HEK293T (cell line): Measurements from ENCODE around the gene SH3RF2.

ENCODE experiments used
- BHLHE40 ChIP-seq: fragments of 450-650 bp; IDR thresholded peaks from 2 replicates; pipeline ENCODE4 v1.6.1; 2016; ENCODE audit warnings: mild to moderate bottlenecking, moderate library complexity, borderline replicate concordance
- CTBP1 ChIP-seq: fragments of 450-650 bp; IDR thresholded peaks from 2 replicates; pipeline ENCODE4 v1.6.1; 2016; ENCODE audit warnings: borderline replicate concordance
- FOXA1 ChIP-seq: fragments of 450-650 bp; IDR thresholded peaks from 2 replicates; pipeline ENCODE4 v1.6.1; 2016; ENCODE audit warnings: mild to moderate bottlenecking
- LEF1 ChIP-seq: fragments of 450-650 bp; IDR thresholded peaks from 2 replicates; pipeline ENCODE4 v1.6.1; 2017; ENCODE audit warnings: mild to moderate bottlenecking, borderline replicate concordance

DNA sequence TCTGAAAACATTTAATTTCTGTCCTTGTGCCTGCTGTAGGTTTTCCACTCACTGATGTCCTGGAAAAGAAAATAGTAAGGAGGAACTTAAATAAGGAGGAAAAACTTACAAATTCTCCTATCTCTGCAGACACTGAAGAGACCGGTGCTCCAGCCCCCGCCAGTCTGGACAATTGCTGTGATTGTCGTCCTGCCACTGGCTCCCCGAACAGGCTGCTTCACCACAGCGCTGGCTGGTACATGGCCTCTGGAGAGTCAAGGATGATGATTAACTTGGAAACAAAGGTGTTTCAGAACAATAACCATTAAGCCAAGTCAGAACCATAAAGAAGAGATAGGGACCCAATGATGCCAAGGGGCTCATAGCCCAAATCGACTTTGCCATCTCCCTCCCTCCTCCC is 161.7 kb downstream of the SH3RF2 start:
- TF ChIP-seq BHLHE40 = no peak
- TF ChIP-seq LEF1 = no peak
- no peak for TF ChIP-seq CTBP1
- no peak for TF ChIP-seq FOXA1
